A549 (cell line): ENCODE data around the gene FAM120B.

ENCODE experiments used
- CTCF ChIP-seq: fragments of >200 bp; sonication (Bioruptor Twin); formaldehyde crosslinking; IDR thresholded peaks from 3 replicates; pipeline ENCODE4 v1.5.1; 2016
- EHMT2 ChIP-seq: fragments of 200-600 bp; sonication (generic); IDR thresholded peaks from 2 replicates; pipeline ENCODE4 v1.6.1; 2016; ENCODE audit warnings: antibody characterized with exemption, low read depth, mild to moderate bottlenecking, moderate library complexity
- EP300 ChIP-seq, 2 experiments: fragments of >200 bp; sonication (Bioruptor Twin); formaldehyde crosslinking; IDR thresholded peaks; 2 replicates in 1 of 2; 3 replicates in 1 of 2; pipeline ENCODE4 v1.6.1; 2016 to 2017
- GATA3 ChIP-seq: IDR thresholded peaks from 2 replicates; pipeline ENCODE4 v1.6.1; 2012; ENCODE audit warnings: borderline replicate concordance
- POLR2A ChIP-seq: IDR thresholded peaks from 2 replicates; pipeline ENCODE4 v1.6.1; 2012; ENCODE audit warnings: mild to moderate bottlenecking, low read length

GRCh38 chr6:170369403-170369802 lies 62.8 kb downstream of the FAM120B start:
- no peak for TF ChIP-seq EHMT2
- TF ChIP-seq EP300 (IDR thresholded peaks at IDR 0.05), result no peak
- TF ChIP-seq CTCF, result no peak
- no peak for TF ChIP-seq POLR2A
- no peak for TF ChIP-seq GATA3
